GM18502 (cell line): ENCODE measurements around the gene WFIKKN1.

ENCODE experiments used
- ATAC-seq: cut with Tn5 transposase; IDR thresholded peaks from one replicate; pipeline ENCODE4 v1.9.1; 2021; ENCODE audit warnings: mild to moderate bottlenecking; ENCODE audit not compliant: unreplicated experiment, poor library complexity

WFIKKN1 gene

GRCh38 chr16:670485-671352, 39.9 kb downstream of the WFIKKN1 start:
- ATAC-seq = no peak

GRCh38 chr16:671353-672131, 40.8 kb downstream of the WFIKKN1 start:
- no peak for ATAC-seq

- ATAC-seq = no peak
These were observed 41.6 kb downstream of the WFIKKN1 start for GRCh38 chr16:672371-672770.

GRCh38 chr16:672851-673250, 42.1 kb downstream of the WFIKKN1 start:
- ATAC-seq = no peak

- no peak for ATAC-seq
These were observed 42.7 kb downstream of the WFIKKN1 start for GRCh38 chr16:673399-673991.

- ATAC-seq = no peak
These were observed 43.6 kb downstream of the WFIKKN1 start for GRCh38 chr16:674214-674881.

GRCh38 chr16:674968-675883, 44.4 kb downstream of the WFIKKN1 start, which contains the start of gene RHBDL1:
RHBDL1 (plus strand) TSS chr16:675671; CDS start chr16:675791, 120 bp downstream.
- no peak for ATAC-seq

GRCh38 chr16:675884-676564, 45.2 kb downstream of the WFIKKN1 start:
- no peak for ATAC-seq

GRCh38 chr16:676565-676902, 45.7 kb downstream of the WFIKKN1 start:
- ATAC-seq = no peak

GRCh38 chr16:676913-677312, 46.1 kb downstream of the WFIKKN1 start:
- ATAC-seq = no peak

- ATAC-seq = no peak
These were observed 46.8 kb downstream of the WFIKKN1 start for GRCh38 chr16:677316-678190.

GRCh38 chr16:678209-678857, 47.5 kb downstream of the WFIKKN1 start:
- no peak for ATAC-seq

GRCh38 chr16:678858-679813, 48.4 kb downstream of the WFIKKN1 start:
- no peak for ATAC-seq

- peak; percentile 41 for ATAC-seq
These were observed 49.2 kb downstream of the WFIKKN1 start, which contains the start of gene STUB1 for GRCh38 chr16:679814-680624. STUB1 (plus strand) TSS chr16:680410; CDS start chr16:680526, 116 bp downstream.

GRCh38 chr16:680625-680945, 49.8 kb downstream of the WFIKKN1 start:
- no peak for ATAC-seq
